Stimulated activated naive B cell treated with anti-CD40 and anti-IgM and Interleukin-4, amounts not matched to agents 10 μg/mL and 1 μg/mL and 100 μg/mL, for 72 hours (primary cell): Measurements from ENCODE around the gene LRFN4.

ENCODE experiments used
- ATAC-seq, 2 donors: fragments of 150-1000 bp; cut with Tn5 transposase; replicated peaks; 2 replicates each; pipeline ENCODE4 v1.10.0; 2021; ENCODE audit warnings: moderate library complexity in 1 of 2
- DNase-seq: peaks from one replicate; pipeline ENCODE4 v3.0.0; 2021
- H3K27ac Mint-ChIP-seq: one replicate; pipeline ENCODE4 v1.8.0; 2022; ENCODE audit warnings: mild to moderate bottlenecking, mixed read lengths
- H3K27me3 Mint-ChIP-seq, 2 donors: one replicate each; pipeline ENCODE4 v1.8.0; 2022; ENCODE audit warnings: mixed read lengths in 2 of 2
- H3K36me3 Mint-ChIP-seq, 2 donors: one replicate each; pipeline ENCODE4 v1.8.0; 2022; ENCODE audit warnings: mixed read lengths in 2 of 2, mild to moderate bottlenecking in 1 of 2
- H3K4me1 Mint-ChIP-seq, 2 donors: one replicate each; pipeline ENCODE4 v1.8.0; 2022; ENCODE audit warnings: mixed read lengths in 2 of 2, mild to moderate bottlenecking in 1 of 2
- H3K4me3 Mint-ChIP-seq, 2 donors: one replicate each; pipeline ENCODE4 v1.8.0; 2022; ENCODE audit warnings: mild to moderate bottlenecking in 2 of 2, mixed read lengths in 2 of 2, moderate library complexity in 1 of 2
- H3K9me3 Mint-ChIP-seq, 2 donors: one replicate each; pipeline ENCODE4 v1.8.0; 2022; ENCODE audit warnings: mixed read lengths in 2 of 2, mild to moderate bottlenecking in 1 of 2

The LRFN4 gene

GRCh38 chr11:66868082-66868725 lies 11.3 kb downstream of the LRFN4 start:
- peaks cover 8 to 12% of the 10 kb centered on the region in 2 donors for H3K4me1 Mint-ChIP-seq
- no peaks in the 10 kb centered on the region for H3K27me3 Mint-ChIP-seq
- ATAC-seq (peak; percentile 21 to 26), DNase-seq (no peak)
- H3K9me3 Mint-ChIP-seq: no peaks in the 10 kb centered on the region
- peak overlapping the region in 1 of 2 donors; percentile 29 for H3K4me3 Mint-ChIP-seq
- H3K27ac Mint-ChIP-seq: no peak overlapping the region
- no peaks in the 10 kb centered on the region for H3K36me3 Mint-ChIP-seq

- Mint-ChIP-seq H3K4me3 (peak overlapping the region in 1 of 2 donors; percentile 29), H3K27me3 (no peaks in the 10 kb centered on the region), H3K27ac (peak overlapping the region; percentile 6), H3K9me3 (no peaks in the 10 kb centered on the region), H3K36me3 (no peaks in the 10 kb centered on the region), H3K4me1 (peaks cover 8 to 12% of the 10 kb centered on the region in 2 donors)
- peak; percentile 73 for DNase-seq
- peak; percentile 96 to 97 for ATAC-seq
Observed at GRCh38 chr11:66868726-66869566, 12.1 kb downstream of the LRFN4 start.

DNA sequence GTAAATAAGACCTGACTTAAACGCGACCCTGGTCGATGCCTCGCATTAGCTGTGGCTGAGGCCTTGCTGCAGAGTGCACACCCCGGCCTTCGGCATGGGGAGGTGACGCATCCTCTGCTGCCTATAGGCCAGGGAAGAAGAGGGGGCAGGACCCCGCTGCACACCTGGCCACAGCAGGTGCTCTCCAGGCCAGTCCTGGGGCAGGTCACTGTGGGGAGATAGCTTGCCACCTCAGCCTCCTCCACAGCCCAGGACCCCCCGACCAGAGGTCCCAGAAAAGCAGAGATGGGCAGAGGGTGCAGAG lies 12.7 kb downstream of the LRFN4 start:
- H3K4me1 Mint-ChIP-seq: peaks cover 6 to 12% of the 10 kb centered on the region in 2 donors
- H3K27ac Mint-ChIP-seq: no peak overlapping the region
- no peak overlapping the region for H3K4me3 Mint-ChIP-seq
- ATAC-seq (no peak), DNase-seq (no peak)
- no peaks in the 10 kb centered on the region for H3K9me3 Mint-ChIP-seq
- peaks cover 4 to 5% of the 10 kb centered on the region in 2 donors for H3K27me3 Mint-ChIP-seq
- no peaks in the 10 kb centered on the region for H3K36me3 Mint-ChIP-seq

- Mint-ChIP-seq H3K4me3 (no peak overlapping the region), H3K27ac (no peak overlapping the region), H3K4me1 (peaks cover 6 to 12% of the 10 kb centered on the region in 2 donors), H3K9me3 (no peaks in the 10 kb centered on the region), H3K27me3 (peaks cover 10 to 11% of the 10 kb centered on the region in 2 donors), H3K36me3 (no peaks in the 10 kb centered on the region)
- DNase-seq (no peak), ATAC-seq (no peak)
Observed at GRCh38 chr11:66870131-66870530, 13.3 kb downstream of the LRFN4 start.

DNA sequence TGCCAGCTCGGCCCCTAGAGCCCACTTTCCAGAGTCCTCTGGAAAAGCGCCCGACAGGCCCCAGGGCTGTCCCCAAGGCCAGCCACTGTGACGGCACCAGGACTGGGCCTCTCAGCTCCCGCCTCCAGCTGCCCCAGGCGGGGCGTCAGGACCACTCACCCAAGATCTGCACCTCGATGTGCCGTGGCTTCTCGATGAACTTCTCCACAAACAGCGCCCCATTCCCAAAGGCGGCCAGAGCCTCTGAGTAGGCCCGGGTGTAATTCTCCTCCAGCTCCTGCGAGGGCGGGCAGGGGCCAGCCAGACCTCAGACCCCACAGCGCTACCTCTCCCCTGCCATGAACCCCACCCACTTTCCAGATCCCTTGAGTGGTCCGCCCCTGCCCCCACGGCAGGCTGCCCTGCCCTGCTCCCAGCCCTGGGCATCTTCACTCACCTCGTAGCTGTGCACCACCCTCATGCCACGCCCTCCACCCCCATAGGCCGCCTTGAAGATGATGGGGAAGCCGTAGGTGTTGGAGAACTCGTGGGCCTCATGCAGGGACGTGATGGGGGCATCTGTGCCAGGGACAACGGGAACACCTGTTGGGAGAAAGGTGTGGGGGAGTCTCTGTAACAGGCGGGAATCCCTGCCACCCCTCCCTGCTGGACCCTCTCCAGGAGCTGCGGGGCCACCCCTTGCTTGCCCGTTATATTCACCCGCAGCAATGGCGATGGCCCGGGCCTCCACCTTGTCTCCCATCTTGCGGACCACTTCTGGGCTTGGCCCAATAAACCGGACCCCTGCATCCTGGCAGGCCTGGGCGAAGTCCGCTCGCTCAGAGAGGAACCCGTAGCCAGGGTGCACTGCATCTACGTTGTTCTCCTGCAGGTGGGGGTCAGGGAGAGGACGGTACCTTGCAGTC lies 14.0 kb downstream of the LRFN4 start:
- Mint-ChIP-seq H3K9me3 (no peaks in the 10 kb centered on the region), H3K4me3 (no peak overlapping the region), H3K4me1 (peaks cover 6 to 12% of the 10 kb centered on the region in 2 donors), H3K27me3 (peaks cover 15 to 16% of the 10 kb centered on the region in 2 donors), H3K36me3 (no peaks in the 10 kb centered on the region), H3K27ac (no peak overlapping the region)
- DNase-seq: no peak
- ATAC-seq: no peak

DNA sequence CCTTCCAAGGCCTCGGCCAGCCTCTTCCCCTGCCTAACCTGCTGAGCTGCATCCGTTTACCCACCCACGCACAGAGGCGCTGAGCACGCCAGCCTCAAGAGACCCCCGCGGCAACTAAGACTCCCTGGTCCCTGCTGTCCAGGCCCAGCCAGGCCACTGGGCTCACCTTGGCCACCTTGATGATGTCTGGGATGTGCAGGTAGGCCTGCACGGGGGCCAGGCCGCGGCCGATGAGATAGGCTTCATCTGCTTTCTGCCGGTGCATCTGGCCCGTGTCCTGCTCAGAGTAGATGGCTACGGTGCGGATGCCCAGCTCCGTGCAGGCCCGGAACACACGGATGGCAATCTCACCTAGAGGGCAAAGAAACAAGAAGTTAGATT lies 14.6 kb downstream of the LRFN4 start:
- no peak overlapping the region for H3K4me3 Mint-ChIP-seq
- no peaks in the 10 kb centered on the region for H3K9me3 Mint-ChIP-seq
- DNase-seq (no peak), ATAC-seq (no peak)
- no peak overlapping the region for H3K27ac Mint-ChIP-seq
- no peaks in the 10 kb centered on the region for H3K36me3 Mint-ChIP-seq
- peaks cover 15 to 18% of the 10 kb centered on the region in 2 donors for H3K27me3 Mint-ChIP-seq
- peaks cover 6 to 12% of the 10 kb centered on the region in 2 donors for H3K4me1 Mint-ChIP-seq

GRCh38 chr11:66874232-66874631 lies 17.4 kb downstream of the LRFN4 start:
- ATAC-seq (no peak), DNase-seq (no peak)
- Mint-ChIP-seq H3K4me1 (peaks cover under 1 to 4% of the 10 kb centered on the region in 2 donors), H3K4me3 (no peak overlapping the region), H3K27me3 (peaks cover 15 to 18% of the 10 kb centered on the region in 2 donors), H3K36me3 (no peaks in the 10 kb centered on the region), H3K27ac (no peak overlapping the region), H3K9me3 (no peaks in the 10 kb centered on the region)

DNA sequence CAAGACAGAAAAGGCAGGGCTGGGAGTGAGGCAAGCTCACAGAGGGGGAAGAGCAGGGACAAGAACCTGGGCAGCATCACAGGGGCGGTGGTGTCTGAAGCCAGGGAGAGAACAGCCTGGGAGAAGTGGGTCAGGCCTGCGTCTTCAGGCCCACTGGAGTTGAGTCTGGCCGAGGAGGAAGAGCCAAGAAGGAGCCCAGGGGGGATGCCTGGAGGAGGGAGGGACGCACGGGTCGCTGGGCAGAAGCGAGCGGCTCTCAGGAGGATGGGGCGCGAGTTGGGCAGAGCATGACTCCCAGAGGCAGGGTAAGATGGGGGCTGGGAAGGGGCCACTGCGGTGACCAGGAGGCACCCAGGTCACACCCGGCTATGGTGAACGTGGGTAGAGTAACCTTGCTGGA lies 18.5 kb downstream of the LRFN4 start:
- no peak overlapping the region for H3K27ac Mint-ChIP-seq
- H3K9me3 Mint-ChIP-seq: no peaks in the 10 kb centered on the region
- H3K4me1 Mint-ChIP-seq: no peaks in the 10 kb centered on the region
- ATAC-seq (no peak), DNase-seq (no peak)
- H3K27me3 Mint-ChIP-seq: peaks cover 15 to 23% of the 10 kb centered on the region in 2 donors
- H3K36me3 Mint-ChIP-seq: no peaks in the 10 kb centered on the region
- H3K4me3 Mint-ChIP-seq: no peak overlapping the region

GRCh38 chr11:66877588-66878385 lies 20.9 kb downstream of the LRFN4 start:
- Mint-ChIP-seq H3K27me3 (peaks cover 16 to 25% of the 10 kb centered on the region in 2 donors), H3K4me1 (peaks cover 2 to 3% of the 10 kb centered on the region in 2 donors), H3K36me3 (no peaks in the 10 kb centered on the region), H3K4me3 (no peak overlapping the region), H3K27ac (no peak overlapping the region), H3K9me3 (no peaks in the 10 kb centered on the region)
- ATAC-seq (no peak), DNase-seq (no peak)

GRCh38 chr11:66878474-66878873 lies 21.6 kb downstream of the LRFN4 start:
- Mint-ChIP-seq H3K36me3 (no peaks in the 10 kb centered on the region), H3K9me3 (no peaks in the 10 kb centered on the region), H3K27me3 (peaks cover 23 to 28% of the 10 kb centered on the region in 2 donors), H3K4me3 (no peak overlapping the region), H3K4me1 (peaks cover 4 to 10% of the 10 kb centered on the region in 2 donors), H3K27ac (no peak overlapping the region)
- no peak for ATAC-seq
- no peak for DNase-seq

GRCh38 chr11:66879000-66879399 lies 22.1 kb downstream of the LRFN4 start:
- peaks cover 4 to 10% of the 10 kb centered on the region in 2 donors for H3K4me1 Mint-ChIP-seq
- no peaks in the 10 kb centered on the region for H3K9me3 Mint-ChIP-seq
- H3K36me3 Mint-ChIP-seq: no peaks in the 10 kb centered on the region
- ATAC-seq (no peak), DNase-seq (no peak)
- no peak overlapping the region for H3K27ac Mint-ChIP-seq
- no peak overlapping the region for H3K4me3 Mint-ChIP-seq
- H3K27me3 Mint-ChIP-seq: peaks cover 23 to 28% of the 10 kb centered on the region in 2 donors

- H3K27ac Mint-ChIP-seq: no peak overlapping the region
- no peaks in the 10 kb centered on the region for H3K9me3 Mint-ChIP-seq
- ATAC-seq (no peak), DNase-seq (no peak)
- peaks cover 4 to 10% of the 10 kb centered on the region in 2 donors for H3K4me1 Mint-ChIP-seq
- no peaks in the 10 kb centered on the region for H3K36me3 Mint-ChIP-seq
- H3K4me3 Mint-ChIP-seq: no peak overlapping the region
- H3K27me3 Mint-ChIP-seq: peaks cover 17 to 23% of the 10 kb centered on the region in 2 donors
Observed at GRCh38 chr11:66879583-66879982, 22.7 kb downstream of the LRFN4 start.

DNA sequence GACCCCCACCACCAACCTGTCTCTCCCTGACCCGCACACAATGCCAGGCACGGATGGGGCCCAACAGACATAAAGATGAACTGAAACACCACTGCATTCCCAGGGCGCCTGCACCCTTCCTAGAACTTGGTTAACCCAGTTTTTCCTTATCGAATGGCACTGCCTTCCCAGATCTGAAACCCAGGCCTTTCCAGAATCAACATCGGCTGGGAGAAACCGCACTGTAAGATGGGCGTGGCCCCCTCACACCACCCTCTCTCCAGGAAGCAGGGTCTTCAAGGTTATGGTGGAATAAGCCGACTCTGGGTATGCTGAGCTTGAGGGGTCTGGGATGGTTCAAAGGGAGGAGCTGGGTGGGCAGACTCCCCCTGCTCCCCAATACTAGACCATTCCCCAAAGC lies 23.1 kb downstream of the LRFN4 start:
- H3K27ac Mint-ChIP-seq: no peak overlapping the region
- no peak for ATAC-seq
- H3K4me1 Mint-ChIP-seq: peaks cover 4 to 10% of the 10 kb centered on the region in 2 donors
- DNase-seq: no peak
- no peaks in the 10 kb centered on the region for H3K9me3 Mint-ChIP-seq
- peaks cover 13 to 19% of the 10 kb centered on the region in 2 donors for H3K27me3 Mint-ChIP-seq
- H3K4me3 Mint-ChIP-seq: no peak overlapping the region
- no peaks in the 10 kb centered on the region for H3K36me3 Mint-ChIP-seq
